Endodermal cell (in vitro differentiated cells): ENCODE data around the gene SORCS1. TPM values are rescaled to one million over a fixed set of nuclear protein-coding genes. Genes with fewer than 3 reads are reported as not detected.

Experiments
- DNase-seq: peaks from one replicate; pipeline ENCODE4 v3.0.0-alpha.2; 2017
- H3K27ac ChIP-seq: 2 replicates; pipeline ENCODE4 v1.5.1; 2013; ENCODE audit warnings: mild to moderate bottlenecking, low read depth, low read length, moderate library complexity
- H3K27me3 ChIP-seq: 2 replicates; pipeline ENCODE4 v1.6.1; 2013; ENCODE audit warnings: mild to moderate bottlenecking, low read length, moderate library complexity; ENCODE audit not compliant: insufficient read depth, control insufficient read depth, poor library complexity, severe bottlenecking
- H3K36me3 ChIP-seq: 2 replicates; pipeline ENCODE4 v1.7.0; 2013; ENCODE audit warnings: mild to moderate bottlenecking, low read length, moderate library complexity; ENCODE audit not compliant: control insufficient read depth, insufficient read depth
- H3K4me1 ChIP-seq: one replicate; pipeline ENCODE4 v1.7.0; 2013; ENCODE audit warnings: low read length; ENCODE audit not compliant: control insufficient read depth, insufficient read depth
- H3K4me3 ChIP-seq: 2 replicates; pipeline ENCODE4 v1.5.1; 2013; ENCODE audit warnings: mild to moderate bottlenecking, low read length, moderate library complexity
- H3K9ac ChIP-seq: 2 replicates; pipeline ENCODE4 v1.6.1; 2013; ENCODE audit warnings: mild to moderate bottlenecking, low read length, moderate library complexity; ENCODE audit not compliant: poor library complexity, severe bottlenecking; ENCODE audit errors: extremely low read depth
- H3K9me3 ChIP-seq: 2 replicates; pipeline ENCODE4 v1.6.1; 2013; ENCODE audit warnings: mild to moderate bottlenecking, low read length, moderate library complexity; ENCODE audit not compliant: control insufficient read depth
- H3K27ac Mint-ChIP-seq: 2 replicates; pipeline ENCODE4 v1.8.0; 2020; ENCODE audit warnings: mixed read lengths
- H3K27me3 Mint-ChIP-seq: 2 replicates; pipeline ENCODE4 v1.8.0; 2021; ENCODE audit warnings: mild to moderate bottlenecking, mixed read lengths; ENCODE audit not compliant: insufficient read depth
- H3K36me3 Mint-ChIP-seq: 2 replicates; pipeline ENCODE4 v1.8.0; 2020; ENCODE audit warnings: low read depth, mixed read lengths
- H3K4me1 Mint-ChIP-seq: 2 replicates; pipeline ENCODE4 v1.8.0; 2020; ENCODE audit warnings: mixed read lengths
- H3K4me3 Mint-ChIP-seq: 2 replicates; pipeline ENCODE4 v1.8.0; 2020; ENCODE audit warnings: mild to moderate bottlenecking, moderate library complexity, mixed read lengths
- H3K9me3 Mint-ChIP-seq: 2 replicates; pipeline ENCODE4 v1.8.0; 2020; ENCODE audit warnings: mild to moderate bottlenecking, mixed read lengths
- CTCF ChIP-seq: fragments of 200-600 bp; sonication (generic); conservative IDR thresholded peaks from 2 replicates; pipeline ENCODE4 v1.5.0; 2021; ENCODE audit warnings: antibody characterized with exemption, mild to moderate bottlenecking
- WGBS, 2 experiments: methylation state at CpG; one replicate each; pipeline versions ENCODE4 v1.1.5 to v1.1.7; 2013; ENCODE audit warnings: missing lambda C conversion rate in 2 of 2, mixed read lengths in 1 of 2; ENCODE audit not compliant: insufficient coverage in 1 of 2, insufficient read length in 1 of 2; 5-methylcytosine and 5-hydroxymethylcytosine counted together
- total RNA-seq, 2 donors: library from RNA; stranded (reverse); fragmentation: NEBNext Ultra II Directional in 1 of 2; extraction: Animal tissue kit (Norgen Biotek cat#: 25700) in 1 of 2; gene quantifications; 2 replicates in 1 of 2; 3 replicates in 1 of 2; pipeline ENCODE4 v1.2.1, GENCODE V29; 2021

The SORCS1 gene
- total RNA-seq, 2 donors from 2014 or later, result 57.4 to 79.6 TPM

GRCh38 chr10:106728232-106728631, 436.3 kb downstream of the SORCS1 start:
- DNase-seq, result no peak
- Mint-ChIP-seq H3K27me3 (no peaks in the 10 kb centered on the region), H3K4me1 (peaks cover 9% of the 10 kb centered on the region), H3K27ac (no peak overlapping the region), H3K36me3 (peaks cover 11% of the 10 kb centered on the region), H3K9me3 (no peaks in the 10 kb centered on the region), H3K4me3 (no peak overlapping the region)
- H3K9ac ChIP-seq, result no peak overlapping the region
- 94 to 97% methylated on average over 2 of the region's 2 CpGs for WGBS, 2 experiments
- H3K27ac ChIP-seq, result no peak overlapping the region
- peaks cover 19% of the 10 kb centered on the region for H3K36me3 ChIP-seq
- H3K4me3 ChIP-seq, result no peak overlapping the region
- no peak for TF ChIP-seq CTCF
- H3K4me1 ChIP-seq, result peaks cover 14% of the 10 kb centered on the region
- H3K27me3 ChIP-seq, result no peaks in the 10 kb centered on the region
- H3K9me3 ChIP-seq, result no peaks in the 10 kb centered on the region

- peaks cover 26% of the 10 kb centered on the region for H3K36me3 ChIP-seq
- WGBS, 2 experiments, result 88 to 90% methylated on average over 1 of the region's 1 CpG
- no peaks in the 10 kb centered on the region for H3K27me3 ChIP-seq
- H3K27ac ChIP-seq, result no peak overlapping the region
- no peak for DNase-seq
- no peak overlapping the region for H3K9ac ChIP-seq
- Mint-ChIP-seq H3K4me3 (no peak overlapping the region), H3K27ac (no peak overlapping the region), H3K9me3 (no peaks in the 10 kb centered on the region), H3K27me3 (no peaks in the 10 kb centered on the region), H3K4me1 (peaks cover 4% of the 10 kb centered on the region), H3K36me3 (peaks cover 11% of the 10 kb centered on the region)
- no peak overlapping the region for H3K4me3 ChIP-seq
- peaks cover 9% of the 10 kb centered on the region for H3K4me1 ChIP-seq
- TF ChIP-seq CTCF, result no peak
- no peaks in the 10 kb centered on the region for H3K9me3 ChIP-seq
These were observed 437.3 kb downstream of the SORCS1 start for GRCh38 chr10:106727170-106727569.

- TF ChIP-seq CTCF, result peak; percentile 67
These were observed 442.0 kb downstream of the SORCS1 start for GRCh38 chr10:106722524-106722923.

More at GRCh38 chr10:106722524-106722923, 442.0 kb downstream of the SORCS1 start:
- Histone ChIP-seq H3K4me3 (no peak overlapping the region), H3K9ac (no peak overlapping the region), H3K9me3 (peaks cover 6% of the 10 kb centered on the region), H3K36me3 (peaks cover 33% of the 10 kb centered on the region), H3K27ac (no peak overlapping the region), H3K4me1 (no peaks in the 10 kb centered on the region), H3K27me3 (no peaks in the 10 kb centered on the region)
- Mint-ChIP-seq H3K27me3 (no peaks in the 10 kb centered on the region), H3K36me3 (peaks cover 24% of the 10 kb centered on the region), H3K4me1 (peaks cover 7% of the 10 kb centered on the region), H3K27ac (no peak overlapping the region), H3K4me3 (no peak overlapping the region), H3K9me3 (peaks cover 2% of the 10 kb centered on the region)
- DNase-seq, result no peak
- 97% methylated on average over 2 of the region's 2 CpGs; no CpG with 5 or more reads in 1 of the 2 experiments for WGBS, 2 experiments
